Measurements from ENCODE around the gene DOK6. TPM values are rescaled to one million over a fixed set of nuclear protein-coding genes. Genes with fewer than 3 reads are reported as not detected.
"Not testable (repeated sequence)": the region's sequence is repeated elsewhere in the genome, so short reads cannot be mapped to it uniquely, and the experiment has no call there.

The DOK6 gene
- total RNA-seq, 6 donors from 2014 or later = 0.89 to 6.1 (median 1.9) TPM

DNA sequence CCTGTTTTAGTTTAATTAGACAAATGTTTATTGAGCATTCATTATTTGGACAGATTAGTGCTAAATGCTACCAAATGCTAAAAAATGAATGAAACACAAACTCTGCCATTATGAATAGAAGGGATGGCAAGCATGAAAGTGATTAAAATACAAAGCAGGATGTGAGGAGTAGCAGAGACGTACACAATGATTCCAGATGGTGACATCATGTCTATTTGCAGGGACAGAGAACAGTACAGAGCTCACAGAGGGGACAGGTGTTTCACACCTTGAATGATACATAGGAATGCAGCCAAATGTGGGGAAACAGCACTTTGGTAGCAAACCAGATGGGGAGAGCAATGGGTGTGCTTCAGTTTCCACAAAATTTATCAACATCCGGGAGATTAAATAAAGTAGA, 470.7 kb downstream of the DOK6 start:
- no peak for TF ChIP-seq CTCF (IDR thresholded peaks at IDR 0.05)
- no peak for TF ChIP-seq POLR2A (IDR thresholded peaks at IDR 0.05)
- TF ChIP-seq EP300 (IDR thresholded peaks at IDR 0.05) = no peak
- no peak overlapping the region for H3K4me3 ChIP-seq
- ATAC-seq (ENCODE audit: low FRiP score in 2 of 2) (no peak), DNase-seq (no peak)
- no peaks in the 10 kb centered on the region for H3K4me1 ChIP-seq
- H3K9me3 ChIP-seq = no peaks in the 10 kb centered on the region
- no peaks in the 10 kb centered on the region for H3K36me3 ChIP-seq
- no peaks in the 10 kb centered on the region for H3K27me3 ChIP-seq
- H3K27ac ChIP-seq = no peak overlapping the region
- 92 to 95% methylated on average over 2 of the region's 2 CpGs for WGBS, 2 donors

DNA sequence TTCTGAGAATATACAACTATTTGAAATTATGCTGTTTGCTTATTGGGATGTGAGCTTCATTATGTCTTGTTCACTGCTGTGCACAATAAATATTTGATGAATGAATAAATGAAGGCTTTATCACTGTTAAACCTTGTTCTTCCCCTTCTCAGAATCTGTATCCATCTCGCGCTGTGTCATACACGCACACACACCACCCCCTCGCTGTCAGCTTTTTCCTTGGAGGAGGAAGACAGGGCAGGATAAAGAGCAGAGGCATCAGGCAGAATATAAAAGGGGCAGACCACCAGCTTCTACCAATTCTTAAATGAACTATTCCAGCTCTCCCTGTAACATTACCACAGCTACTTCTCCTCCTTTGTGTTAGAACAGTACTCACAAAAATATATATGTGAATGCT, 472.0 kb downstream of the DOK6 start:
- Histone ChIP-seq H3K27me3 (no peaks in the 10 kb centered on the region), H3K36me3 (no peaks in the 10 kb centered on the region), H3K9me3 (no peaks in the 10 kb centered on the region), H3K4me3 (no peak overlapping the region), H3K27ac (no peak overlapping the region), H3K4me1 (no peaks in the 10 kb centered on the region)
- no peak for TF ChIP-seq EP300 (IDR thresholded peaks at IDR 0.05)
- no peak for TF ChIP-seq POLR2AphosphoS5 (IDR thresholded peaks at IDR 0.05)
- no peak for TF ChIP-seq POLR2A (IDR thresholded peaks at IDR 0.05)
- TF ChIP-seq CTCF (IDR thresholded peaks at IDR 0.05) = no peak
- DNase-seq = no peak
- ATAC-seq (ENCODE audit: low FRiP score in 2 of 2) = no peak
- 87 to 91% methylated on average over 4 of the region's 4 CpGs for WGBS, 2 donors

DNA sequence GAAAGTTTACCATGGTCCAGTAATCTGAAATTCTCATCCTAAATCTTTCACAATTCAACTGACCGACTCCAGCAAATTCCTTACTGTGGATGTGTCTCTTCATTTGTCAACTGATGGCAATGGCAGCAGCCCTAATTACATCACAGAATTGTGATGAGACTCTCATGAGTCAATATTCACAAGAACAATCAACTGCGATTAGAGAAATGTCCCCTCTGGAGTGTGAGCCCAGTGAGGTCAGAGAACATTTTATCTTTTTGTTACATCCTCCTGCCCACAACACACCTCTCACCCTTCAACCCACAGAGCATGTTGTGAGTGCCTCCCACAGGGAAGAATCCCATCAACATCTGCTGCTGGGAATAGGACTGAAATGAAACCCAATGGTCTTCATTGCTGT, 473.4 kb downstream of the DOK6 start:
- H3K4me3 ChIP-seq = no peak overlapping the region
- no peaks in the 10 kb centered on the region for H3K4me1 ChIP-seq
- no peaks in the 10 kb centered on the region for H3K36me3 ChIP-seq
- TF ChIP-seq EP300 (IDR thresholded peaks at IDR 0.05) (no peak), POLR2A (IDR thresholded peaks at IDR 0.05) (no peak)
- DNase-seq (no peak), ATAC-seq (ENCODE audit: low FRiP score in 2 of 2) (no peak)
- 89 to 96% methylated on average over 2 of the region's 2 CpGs for WGBS, 2 donors
- H3K27ac ChIP-seq = no peak overlapping the region
- H3K27me3 ChIP-seq = no peaks in the 10 kb centered on the region
- H3K9me3 ChIP-seq = no peaks in the 10 kb centered on the region

DNA sequence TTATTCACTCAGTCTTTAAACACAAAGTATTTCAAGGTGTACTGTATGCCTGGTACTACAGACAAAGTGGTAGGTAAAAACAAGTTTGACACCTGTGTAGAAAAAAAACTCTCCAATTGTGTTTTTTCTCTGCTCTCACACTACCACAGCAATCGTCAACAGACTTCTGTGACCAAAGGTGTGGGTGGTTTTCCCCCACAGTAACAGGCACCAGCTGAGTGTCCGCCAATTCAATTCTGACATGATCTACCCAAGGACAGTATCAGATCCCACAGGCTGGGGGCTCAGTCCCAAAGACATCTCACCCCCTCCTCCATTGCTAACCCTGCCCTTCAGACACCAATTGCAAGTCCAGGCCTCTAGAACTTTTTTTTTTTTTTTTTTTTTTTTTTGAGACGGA, 475.8 kb downstream of the DOK6 start:
- 81 to 89% methylated on average over 3 of the region's 3 CpGs for WGBS, 2 donors
- ATAC-seq (ENCODE audit: low FRiP score in 2 of 2) (no peak), DNase-seq (no peak)
- Histone ChIP-seq H3K9me3 (no peaks in the 10 kb centered on the region), H3K27me3 (no peaks in the 10 kb centered on the region), H3K36me3 (no peaks in the 10 kb centered on the region), H3K27ac (no peak overlapping the region), H3K4me1 (no peaks in the 10 kb centered on the region), H3K4me3 (no peak overlapping the region)
- TF ChIP-seq CTCF (IDR thresholded peaks at IDR 0.05) (no peak), EP300 (IDR thresholded peaks at IDR 0.05) (no peak), POLR2A (IDR thresholded peaks at IDR 0.05) (no peak), POLR2AphosphoS5 (IDR thresholded peaks at IDR 0.05) (no peak)

GRCh38 chr18:69878213-69878933, 477.7 kb downstream of the DOK6 start:
- H3K27me3 ChIP-seq = no peaks in the 10 kb centered on the region
- no peak overlapping the region for H3K4me3 ChIP-seq
- no peak for TF ChIP-seq EP300 (IDR thresholded peaks at IDR 0.05)
- ATAC-seq (ENCODE audit: low FRiP score in 2 of 2) (no peak), DNase-seq (no peak)
- H3K36me3 ChIP-seq = no peaks in the 10 kb centered on the region
- WGBS, 2 donors = 76 to 89% methylated on average over 6 of the region's 6 CpGs
- no peak overlapping the region for H3K27ac ChIP-seq
- no peaks in the 10 kb centered on the region for H3K9me3 ChIP-seq
- H3K4me1 ChIP-seq = no peaks in the 10 kb centered on the region

GRCh38 chr18:69879051-69879450, 478.4 kb downstream of the DOK6 start:
- not testable (repeated sequence) for H3K4me1 ChIP-seq; H3K4me3 ChIP-seq; H3K9me3 ChIP-seq; H3K36me3 ChIP-seq; DNase-seq; H3K27ac ChIP-seq; ATAC-seq (ENCODE audit: low FRiP score in 2 of 2); H3K27me3 ChIP-seq
- WGBS, 2 donors = 83 to 98% methylated on average over 2 to 3 of the region's 3 CpGs
